Testis (tissue), 3 donors: ENCODE results near the gene ARSI. TPM values are rescaled to one million over a fixed set of nuclear protein-coding genes. Genes with fewer than 3 reads are reported as not detected.

Experiments
- DNase-seq: peaks from one replicate; pipeline ENCODE4 v3.0.0-alpha.2; 2019
- H3K27ac ChIP-seq, 2 donors: fragments of 200-600 bp; sonication (generic); one replicate each; pipeline ENCODE4 v1.5.1; 2019
- H3K27me3 ChIP-seq: fragments of 200-600 bp; sonication (generic); one replicate; pipeline ENCODE4 v1.5.1; 2019
- H3K36me3 ChIP-seq: fragments of 200-600 bp; sonication (generic); one replicate; pipeline ENCODE4 v1.5.1; 2017; ENCODE audit warnings: low read depth; ENCODE audit errors: missing control alignments
- H3K4me1 ChIP-seq: fragments of 200-600 bp; sonication (generic); one replicate; pipeline ENCODE4 v1.5.1; 2019
- H3K4me3 ChIP-seq, 2 donors: fragments of 200-600 bp; sonication (generic); one replicate each; pipeline ENCODE4 v1.5.1; 2017 to 2019
- H3K9me3 ChIP-seq: fragments of 200-600 bp; sonication (generic); one replicate; pipeline ENCODE4 v1.5.1; 2017
- POLR2A ChIP-seq: fragments of 450-650 bp; IDR thresholded peaks from one replicate; pipeline ENCODE4 v1.6.1; 2017; ENCODE audit warnings: antibody characterized with exemption, mild to moderate bottlenecking, moderate library complexity
- WGBS, 2 donors: methylation state at CpG; one replicate each; pipeline ENCODE4 v1.1.5; 2018; 5-methylcytosine and 5-hydroxymethylcytosine counted together
- intact Hi-C: fragments of 100-400 bp; cut with DNase I; formaldehyde crosslinking; loops from one replicate; pipeline ENCODE4 v1.15.1; 2023; ENCODE audit warnings: low total_unique reads
- polyA plus RNA-seq: library from polyadenylated mRNA; stranded (reverse); fragments of 350-450 nt; fragmentation: Illumina TruSeq; extraction: RNeasy Lipid Tissue Mini Kit (QIAGEN cat#74804); gene quantifications from one replicate; pipeline ENCODE4 v1.2.3, GENCODE V29; 2014; ENCODE audit warnings: low read depth, low replicate concordance; ENCODE audit not compliant: insufficient read depth
- total RNA-seq, 2 donors: library from RNA; depleted of rRNA; stranded (reverse); fragments of >200 nt; gene quantifications; one replicate each; pipeline ENCODE4 v1.2.3, GENCODE V29; 2016
- TF ChIP-seq, protein P1 (sequence below), 3 experiments: fragments of 450-650 bp in 2 of 3; fragments of 200-600 bp in 1 of 3; sonication (generic) in 1 of 3; IDR thresholded peaks; one replicate each; pipeline ENCODE4 v1.5.1; 2016 to 2019; ENCODE audit warnings: antibody characterized with exemption in 3 of 3, mild to moderate bottlenecking in 2 of 3, moderate library complexity in 1 of 3

The ARSI gene
- total and polyA plus RNA-seq, 3 donors from 2014 or later: 0.79 to 0.93 (median 0.92) TPM

DNA sequence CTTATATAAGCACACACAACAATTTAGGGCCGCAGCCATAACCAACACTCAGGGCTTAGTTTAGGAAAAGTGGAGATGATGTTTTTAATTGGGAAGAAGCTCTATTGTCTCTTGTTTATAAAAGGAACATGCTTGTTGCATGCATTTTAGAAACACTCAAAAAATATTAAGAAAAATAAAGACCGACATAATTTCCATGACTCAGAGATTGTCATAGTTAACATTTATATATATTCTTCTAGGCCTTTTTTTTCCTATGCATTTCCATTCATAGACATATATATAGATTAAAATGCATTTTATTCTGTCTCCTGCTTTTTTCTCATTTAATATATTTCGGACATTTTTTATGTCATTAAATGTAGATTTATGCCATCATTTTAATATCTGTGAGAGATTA lies 13.6 kb upstream of the ARSI start:
- 76 to 92% methylated on average over 3 of the region's 3 CpGs for WGBS, 2 donors
- Histone ChIP-seq H3K27ac (no peak overlapping the region), H3K4me1 (no peaks in the 10 kb centered on the region), H3K36me3 (no peaks in the 10 kb centered on the region), H3K9me3 (no peaks in the 10 kb centered on the region), H3K4me3 (no peak overlapping the region), H3K27me3 (no peaks in the 10 kb centered on the region)
- intact Hi-C loops: no loop called here
- TF ChIP-seq POLR2A: no peak
- TF ChIP-seq, protein P1, sequence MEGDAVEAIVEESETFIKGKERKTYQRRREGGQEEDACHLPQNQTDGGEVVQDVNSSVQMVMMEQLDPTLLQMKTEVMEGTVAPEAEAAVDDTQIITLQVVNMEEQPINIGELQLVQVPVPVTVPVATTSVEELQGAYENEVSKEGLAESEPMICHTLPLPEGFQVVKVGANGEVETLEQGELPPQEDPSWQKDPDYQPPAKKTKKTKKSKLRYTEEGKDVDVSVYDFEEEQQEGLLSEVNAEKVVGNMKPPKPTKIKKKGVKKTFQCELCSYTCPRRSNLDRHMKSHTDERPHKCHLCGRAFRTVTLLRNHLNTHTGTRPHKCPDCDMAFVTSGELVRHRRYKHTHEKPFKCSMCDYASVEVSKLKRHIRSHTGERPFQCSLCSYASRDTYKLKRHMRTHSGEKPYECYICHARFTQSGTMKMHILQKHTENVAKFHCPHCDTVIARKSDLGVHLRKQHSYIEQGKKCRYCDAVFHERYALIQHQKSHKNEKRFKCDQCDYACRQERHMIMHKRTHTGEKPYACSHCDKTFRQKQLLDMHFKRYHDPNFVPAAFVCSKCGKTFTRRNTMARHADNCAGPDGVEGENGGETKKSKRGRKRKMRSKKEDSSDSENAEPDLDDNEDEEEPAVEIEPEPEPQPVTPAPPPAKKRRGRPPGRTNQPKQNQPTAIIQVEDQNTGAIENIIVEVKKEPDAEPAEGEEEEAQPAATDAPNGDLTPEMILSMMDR (IDR thresholded peaks at IDR 0.05): no peak
- no peak for DNase-seq

DNA sequence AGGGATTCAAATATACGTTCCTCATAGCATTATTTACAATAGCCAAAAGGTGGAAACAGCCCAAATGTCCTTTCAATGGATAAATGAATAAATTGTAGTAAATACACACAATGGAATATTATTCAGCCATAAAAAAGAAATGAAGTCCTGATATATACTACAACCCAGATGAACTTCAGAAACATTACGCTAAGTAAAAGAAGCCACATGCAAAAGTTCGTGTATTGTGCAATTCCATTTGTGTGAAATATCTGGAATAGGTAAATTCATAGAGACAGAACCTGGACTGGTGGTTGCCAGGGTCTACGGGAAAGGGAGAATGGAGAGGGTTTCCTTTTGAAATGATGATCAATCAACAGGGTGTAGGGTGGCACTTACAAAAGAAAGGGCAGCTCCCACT lies 12.5 kb upstream of the ARSI start:
- 96% methylated on average over 4 of the region's 4 CpGs for WGBS, 2 donors
- no peaks in the 10 kb centered on the region for H3K4me1 ChIP-seq
- no peak overlapping the region for H3K4me3 ChIP-seq
- no peak for TF ChIP-seq POLR2A
- TF ChIP-seq, protein P1 (IDR thresholded peaks at IDR 0.05): no peak
- H3K27ac ChIP-seq: no peak overlapping the region
- no peaks in the 10 kb centered on the region for H3K27me3 ChIP-seq
- H3K36me3 ChIP-seq: no peaks in the 10 kb centered on the region
- intact Hi-C loops: no loop called here
- H3K9me3 ChIP-seq: no peaks in the 10 kb centered on the region
- DNase-seq: no peak

DNA sequence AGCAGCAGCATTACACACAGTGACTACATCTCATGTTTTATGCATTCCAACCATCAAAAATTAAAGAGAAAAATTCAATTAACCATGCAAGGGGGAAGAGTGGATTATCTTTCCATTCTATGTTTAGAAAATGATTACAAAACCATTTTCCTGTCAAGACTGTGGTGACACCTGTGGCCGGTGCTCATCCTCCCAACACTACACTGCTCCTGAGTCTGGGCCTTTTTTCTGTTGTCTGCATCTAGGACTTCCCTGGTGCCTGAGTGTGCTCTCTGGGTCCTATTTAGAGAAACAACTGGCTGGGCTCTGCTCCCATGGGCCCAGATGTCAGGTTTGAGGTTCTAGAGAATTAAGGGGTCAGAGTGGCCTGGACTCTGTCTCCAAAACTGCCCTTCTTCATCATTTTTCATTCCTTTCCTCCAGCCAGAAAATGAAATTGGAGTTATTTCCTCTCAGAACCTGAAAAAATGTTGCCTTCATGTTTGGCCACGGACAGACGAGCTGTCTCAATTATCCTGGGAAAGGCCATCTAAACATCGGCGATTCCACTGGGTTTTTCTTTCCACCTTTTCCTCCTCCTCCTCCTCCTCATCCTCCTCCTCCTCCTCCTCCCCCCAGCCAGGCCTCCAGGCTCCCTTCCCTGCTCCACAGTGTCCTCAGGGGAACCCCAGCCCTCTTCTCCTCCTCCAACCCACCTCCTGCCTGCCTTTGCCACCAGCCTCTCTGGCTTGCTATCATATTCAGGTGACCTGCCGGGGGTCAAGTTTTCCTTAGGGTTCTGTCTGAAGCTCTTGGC lies 11.4 kb upstream of the ARSI start:
- H3K27me3 ChIP-seq: no peaks in the 10 kb centered on the region
- WGBS, 2 donors: 57 to 78% methylated on average over 6 of the region's 6 CpGs
- TF ChIP-seq, protein P1 (IDR thresholded peaks at IDR 0.05): no peak
- no peak for TF ChIP-seq POLR2A
- H3K9me3 ChIP-seq: no peaks in the 10 kb centered on the region
- H3K4me1 ChIP-seq: no peaks in the 10 kb centered on the region
- H3K36me3 ChIP-seq: no peaks in the 10 kb centered on the region
- no peak overlapping the region for H3K4me3 ChIP-seq
- no peak overlapping the region for H3K27ac ChIP-seq
- intact Hi-C loops: no loop called here
- no peak for DNase-seq

DNA sequence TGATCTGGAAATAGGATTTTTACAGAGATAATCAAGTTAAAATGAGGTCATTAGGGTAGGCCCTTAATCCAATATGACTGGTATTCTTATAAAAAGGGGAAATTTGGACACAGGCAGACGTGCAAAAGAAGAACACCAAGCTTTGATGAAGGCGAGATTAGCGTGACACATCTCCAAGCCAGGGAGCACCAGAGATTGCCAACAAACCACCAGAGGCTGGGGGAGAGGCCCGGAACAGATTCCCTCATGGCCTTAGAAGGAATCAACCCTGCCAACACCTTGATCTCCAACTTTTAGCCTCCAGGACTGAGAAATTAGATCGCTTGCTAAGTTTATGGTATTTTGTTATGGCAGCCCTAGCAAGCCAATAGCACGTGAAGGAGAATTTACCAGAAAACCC lies 10.8 kb upstream of the ARSI start:
- no peaks in the 10 kb centered on the region for H3K27me3 ChIP-seq
- no peak for TF ChIP-seq POLR2A
- TF ChIP-seq, protein P1 (IDR thresholded peaks at IDR 0.05): no peak
- H3K4me3 ChIP-seq: no peak overlapping the region
- no peaks in the 10 kb centered on the region for H3K36me3 ChIP-seq
- WGBS, 2 donors: 88% methylated on average over 6 of the region's 6 CpGs
- H3K4me1 ChIP-seq: no peaks in the 10 kb centered on the region
- H3K27ac ChIP-seq: no peak overlapping the region
- intact Hi-C loops: no loop called here
- no peak for DNase-seq
- no peaks in the 10 kb centered on the region for H3K9me3 ChIP-seq

DNA sequence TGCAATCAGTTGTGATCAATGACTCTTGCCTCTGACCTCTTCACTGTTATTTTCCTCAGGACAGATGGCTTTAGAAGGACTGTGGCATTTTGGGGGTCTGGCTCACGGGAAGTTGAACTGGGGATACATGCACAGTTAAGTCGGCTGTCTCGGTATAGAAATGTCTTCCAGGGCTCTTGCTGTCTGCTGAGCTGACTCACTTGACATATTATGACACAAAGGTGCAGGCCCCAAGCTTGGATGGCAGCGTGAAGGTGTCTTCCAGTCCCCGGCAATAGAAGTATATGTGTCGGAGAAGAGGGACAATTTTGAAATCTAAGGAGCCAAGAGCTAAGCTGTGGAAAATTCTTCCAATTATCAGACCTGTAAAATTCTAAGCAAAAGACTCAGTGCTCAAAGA lies 9.8 kb upstream of the ARSI start:
- Histone ChIP-seq H3K27ac (no peak overlapping the region), H3K36me3 (no peaks in the 10 kb centered on the region), H3K9me3 (no peaks in the 10 kb centered on the region), H3K4me1 (no peaks in the 10 kb centered on the region), H3K4me3 (no peak overlapping the region), H3K27me3 (no peaks in the 10 kb centered on the region)
- intact Hi-C loops: no loop called here
- TF ChIP-seq, protein P1 (IDR thresholded peaks at IDR 0.05): no peak
- no peak for TF ChIP-seq POLR2A
- no peak for DNase-seq
- WGBS, 2 donors: 92 to 95% methylated on average over 6 of the region's 6 CpGs
